Measurements from ENCODE around the gene CRPPA.
"Not testable (repeated sequence)": the region's sequence is repeated elsewhere in the genome, so short reads cannot be mapped to it uniquely, and the experiment has no call there.

Gene CRPPA

DNA sequence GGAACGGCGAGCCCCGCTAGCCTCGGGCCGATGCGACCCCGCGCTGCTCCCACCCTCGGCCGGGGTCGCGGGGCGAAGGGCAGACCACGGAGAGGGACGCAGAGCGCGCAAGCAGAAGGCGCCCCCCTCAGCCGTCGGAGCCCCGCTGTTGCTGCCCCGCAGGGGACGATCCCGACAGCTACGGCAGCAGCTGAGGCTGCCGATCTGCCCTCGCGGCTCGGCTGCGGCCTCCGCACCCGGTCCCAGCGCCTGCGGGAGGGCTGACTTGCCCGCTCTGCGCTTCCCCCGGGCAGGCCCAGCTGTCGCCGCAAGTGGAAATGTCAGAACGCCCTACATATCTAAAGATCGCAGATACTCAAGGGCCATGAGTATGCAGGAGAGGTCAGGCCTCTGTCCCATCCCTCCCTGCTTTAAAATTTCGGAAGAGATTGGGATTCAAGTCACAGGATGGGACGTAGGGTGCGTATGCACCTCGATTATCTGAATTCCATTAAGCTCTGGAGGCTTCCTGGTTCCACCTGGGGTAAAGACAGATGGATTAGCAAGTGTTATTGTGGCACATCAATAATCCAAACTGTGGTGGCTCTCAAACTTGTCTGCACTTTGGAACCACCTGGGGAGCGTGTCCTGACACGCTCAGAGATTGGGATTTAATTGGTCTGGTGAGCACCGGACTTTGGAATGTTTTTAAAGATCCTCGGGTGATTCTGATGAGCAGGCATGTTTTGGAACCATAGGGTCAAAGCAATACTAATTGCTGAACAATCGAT, at the start of gene CRPPA:
Gene CRPPA (minus strand): TSS at position 206 of the 770 bp plus-strand sequence. CDS start 216 bp downstream, outside the sequence.
- in situ Hi-C loops (cut with MboI; ENCODE audit: low sequenced_read_pairs), result no loop called here
- Histone ChIP-seq H3K4me3 (peak within 1 kb of the TSS; percentile 36), H3K9me3 (no peaks in the 10 kb centered on the region; the same call in 1 of the 2 replicates), H3K4me1 (peaks cover 21% of the 10 kb centered on the region), H3K36me3 (replicated peaks) (no peaks in the 10 kb centered on the region), H3K27me3 (ENCODE audit: low read depth) (no peaks in the 10 kb centered on the region)
- peak in 1 of 2 experiments; percentile 51 for DNase-seq (ENCODE audit: low spot score in 2 of 2)

DNA sequence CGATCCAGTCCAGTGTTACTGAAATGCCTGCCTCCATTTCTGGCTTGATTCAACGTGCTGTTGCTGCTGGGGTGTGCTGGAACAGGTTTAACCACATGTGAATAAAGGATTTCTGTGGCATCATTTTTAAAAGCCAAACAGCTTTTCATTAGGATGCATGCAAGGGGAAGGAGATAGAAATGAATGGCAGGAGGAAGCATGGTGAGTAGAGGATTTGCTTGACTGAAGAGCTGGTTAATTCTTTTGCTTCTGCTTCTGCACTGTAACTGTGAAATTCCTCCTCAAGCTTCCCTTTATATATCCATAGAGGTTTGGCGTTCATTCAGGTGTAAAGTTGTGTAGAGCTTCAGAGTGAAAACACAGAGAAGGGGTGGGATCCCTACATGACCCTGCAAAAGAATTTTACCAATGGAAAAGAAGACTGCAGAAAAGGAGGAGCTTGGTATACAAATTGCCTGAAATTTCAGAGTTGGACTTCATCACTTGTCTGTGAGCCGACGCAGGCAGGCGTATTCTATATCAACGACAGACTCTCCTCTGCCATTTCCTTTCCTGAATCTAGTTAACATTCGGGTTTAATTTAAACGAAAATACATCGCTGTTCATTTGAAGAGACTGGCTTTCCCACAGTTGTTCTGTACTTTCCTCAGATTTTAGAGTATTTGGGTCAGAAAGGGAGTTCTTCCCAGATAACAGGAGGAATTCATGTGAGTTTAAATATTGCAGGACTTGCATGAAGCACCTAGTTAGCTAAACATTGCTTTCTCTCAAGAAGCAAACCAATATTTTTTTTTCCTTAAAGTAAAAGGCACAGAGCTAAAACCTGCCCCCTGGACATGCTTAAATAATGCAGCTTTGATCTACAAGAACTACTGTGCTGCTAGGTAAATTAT, 44.4 kb upstream of the CRPPA start, which contains the start of gene SOSTDC1:
Gene SOSTDC1 (minus strand): TSS at position 270 of the 893 bp plus-strand sequence. CDS start 70 bp downstream, at position 200.
- H3K9me3 ChIP-seq, result no peaks in the 10 kb centered on the region
- in situ Hi-C loops (cut with MboI; ENCODE audit: low sequenced_read_pairs), result no loop called here
- no peaks in the 10 kb centered on the region for H3K36me3 ChIP-seq (replicated peaks)
- H3K4me3 ChIP-seq, result no peak within 1 kb of the TSS
- no peaks in the 10 kb centered on the region for H3K27me3 ChIP-seq (ENCODE audit: low read depth)
- H3K4me1 ChIP-seq, result peaks cover 18% of the 10 kb centered on the region
- DNase-seq (ENCODE audit: low spot score in 2 of 2), result peak in 1 of 2 experiments; percentile 63

DNA sequence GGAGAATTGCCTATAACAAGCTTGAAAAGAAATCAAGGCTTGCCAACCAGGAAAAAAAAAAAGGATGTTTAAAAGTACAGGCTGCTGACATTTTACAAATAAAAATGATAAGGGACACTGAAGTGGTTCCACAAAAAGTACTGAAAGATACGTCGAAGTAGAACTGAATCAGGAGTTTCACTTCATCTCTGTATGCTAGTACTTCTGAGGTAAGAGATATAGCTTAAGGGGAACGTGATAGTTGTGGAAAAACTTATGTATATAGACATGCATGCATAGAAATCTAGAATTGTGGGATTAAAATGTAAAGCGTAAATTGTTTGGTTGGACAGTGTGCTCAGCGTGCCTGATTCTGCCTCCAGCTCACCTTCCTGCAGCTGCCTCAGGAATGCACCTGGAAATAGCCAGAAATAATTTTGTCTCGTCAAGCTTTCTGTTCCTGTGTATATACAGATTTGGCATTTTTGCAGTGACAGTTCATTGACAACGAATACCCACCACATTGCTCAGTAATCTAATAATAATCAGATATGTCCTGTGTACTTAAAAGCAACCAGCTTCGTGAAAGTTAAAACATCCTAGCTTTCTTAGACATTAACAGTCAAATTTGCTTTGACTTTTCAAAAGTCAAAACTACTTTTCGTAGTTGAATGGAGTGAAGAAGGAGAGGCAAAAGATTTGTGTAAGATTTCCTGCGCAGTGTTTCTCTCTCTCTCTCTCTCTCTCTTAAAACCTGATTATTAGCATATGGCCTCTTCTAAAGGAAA, 42.8 kb upstream of the CRPPA start:
- in situ Hi-C loops (cut with MboI; ENCODE audit: low sequenced_read_pairs), result no loop called here
- Histone ChIP-seq H3K9me3 (no peaks in the 10 kb centered on the region), H3K36me3 (replicated peaks) (no peaks in the 10 kb centered on the region), H3K4me3 (no peak overlapping the region), H3K27me3 (ENCODE audit: low read depth) (no peaks in the 10 kb centered on the region), H3K4me1 (peaks cover 18% of the 10 kb centered on the region)
- no peak for DNase-seq (ENCODE audit: low spot score in 2 of 2)

DNA sequence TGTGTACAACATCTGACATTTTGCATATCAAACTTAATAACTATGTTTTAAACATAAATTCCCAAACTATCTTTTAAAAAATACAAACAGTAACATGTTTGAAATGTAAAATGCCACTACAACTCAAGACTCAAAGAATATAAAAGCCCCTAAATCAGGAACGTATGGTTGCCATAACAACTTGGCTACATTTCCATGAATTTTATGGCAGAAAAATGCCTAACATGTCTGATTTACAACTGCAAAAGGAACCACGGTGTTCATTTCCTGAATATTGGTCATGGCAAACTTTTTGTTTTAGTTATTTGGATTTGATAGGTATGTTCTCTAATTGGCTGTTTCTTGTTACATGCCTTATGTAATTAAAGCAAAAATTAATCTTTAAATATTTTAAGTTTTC, 42.2 kb upstream of the CRPPA start:
- Histone ChIP-seq H3K27me3 (ENCODE audit: low read depth) (no peaks in the 10 kb centered on the region), H3K4me1 (peaks cover 18% of the 10 kb centered on the region), H3K4me3 (no peak overlapping the region), H3K36me3 (replicated peaks) (no peaks in the 10 kb centered on the region), H3K9me3 (no peaks in the 10 kb centered on the region)
- in situ Hi-C loops (cut with MboI; ENCODE audit: low sequenced_read_pairs), result no loop called here
- DNase-seq (ENCODE audit: low spot score in 2 of 2), result no peak

DNA sequence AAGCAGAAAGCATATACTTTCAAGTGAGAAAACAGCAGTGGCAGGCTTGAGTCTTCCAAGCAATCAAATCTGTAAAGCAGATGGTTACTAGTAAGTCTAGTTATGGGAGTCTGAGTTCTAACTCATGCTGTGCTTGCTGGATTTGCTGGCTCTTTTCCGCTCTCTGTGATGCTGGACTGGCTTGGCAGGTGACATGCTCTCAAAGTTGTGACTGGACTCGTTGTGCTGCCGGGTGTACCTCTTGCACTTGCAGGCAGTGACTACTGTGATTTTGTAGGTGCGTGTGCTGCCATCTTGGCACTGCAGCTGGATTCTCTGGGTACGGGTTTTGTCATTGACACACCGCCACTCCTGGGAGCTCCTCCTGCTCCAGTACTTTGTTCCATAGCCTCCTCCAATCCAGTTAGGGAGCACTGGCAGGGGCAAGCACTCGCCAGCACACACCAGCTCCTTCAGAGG, 41.1 kb upstream of the CRPPA start:
- H3K36me3 ChIP-seq (replicated peaks), result no peaks in the 10 kb centered on the region
- in situ Hi-C loops (cut with MboI; ENCODE audit: low sequenced_read_pairs), result no loop called here
- no peaks in the 10 kb centered on the region for H3K27me3 ChIP-seq (ENCODE audit: low read depth)
- DNase-seq (ENCODE audit: low spot score in 2 of 2), result no peak
- no peak overlapping the region for H3K4me3 ChIP-seq
- H3K9me3 ChIP-seq, result no peaks in the 10 kb centered on the region
- peaks cover 18% of the 10 kb centered on the region for H3K4me1 ChIP-seq

DNA sequence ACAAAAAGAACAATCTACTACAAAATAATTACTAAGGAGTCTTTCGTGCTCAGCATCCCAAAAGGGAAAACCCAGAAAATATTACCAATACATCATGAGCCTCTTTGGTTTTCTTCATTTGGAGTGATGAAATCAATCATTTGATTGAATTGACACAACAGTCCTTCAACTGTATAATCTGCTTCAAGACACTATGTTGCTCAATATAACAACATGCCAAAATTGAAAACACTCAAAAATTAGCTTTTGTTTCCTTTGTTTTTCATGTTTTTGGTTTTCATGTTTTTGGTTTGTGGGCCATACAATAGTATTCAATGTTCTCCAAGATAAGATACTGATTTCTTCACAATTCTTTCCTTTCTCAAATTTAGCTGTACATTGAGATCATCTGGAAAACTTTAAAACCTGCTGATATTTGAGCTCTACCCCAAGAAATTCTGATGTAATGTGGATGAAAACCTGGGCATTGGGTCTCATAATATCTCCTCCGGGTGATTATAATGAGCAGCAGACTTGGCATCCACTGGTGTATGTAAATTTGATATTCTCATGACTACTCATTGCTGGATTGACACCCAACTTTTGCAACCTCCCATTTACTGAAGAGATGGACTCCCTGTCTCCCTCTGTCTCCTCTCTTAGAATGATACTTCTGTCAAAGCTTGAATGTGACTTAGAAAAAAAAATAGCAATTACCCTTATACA, 39.6 kb upstream of the CRPPA start:
- DNase-seq (ENCODE audit: low spot score in 2 of 2), result no peak
- Histone ChIP-seq H3K9me3 (no peaks in the 10 kb centered on the region), H3K36me3 (replicated peaks) (no peaks in the 10 kb centered on the region), H3K27me3 (ENCODE audit: low read depth) (no peaks in the 10 kb centered on the region), H3K4me1 (peaks cover 14% of the 10 kb centered on the region), H3K4me3 (no peak overlapping the region)
- in situ Hi-C loops (cut with MboI; ENCODE audit: low sequenced_read_pairs), result no loop called here

DNA sequence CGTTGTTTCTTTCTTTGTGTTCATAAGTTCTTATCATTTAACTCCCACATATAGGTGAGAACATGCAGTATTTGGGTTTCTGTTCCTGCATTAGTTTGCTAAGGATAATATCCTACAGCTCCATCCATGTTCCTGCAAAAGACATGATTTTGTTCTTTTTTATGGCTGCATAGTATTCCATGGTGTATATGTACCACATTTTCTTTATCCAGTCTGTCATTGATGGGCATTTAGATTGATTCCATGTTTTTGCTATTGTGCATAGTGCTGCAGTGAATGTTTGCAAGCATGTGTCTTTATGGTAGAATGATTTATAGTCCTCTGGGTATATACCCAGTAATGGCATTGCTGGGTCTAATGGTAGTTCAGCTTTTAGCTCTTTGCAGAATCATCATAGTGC, 35.0 kb upstream of the CRPPA start:
- H3K4me1 ChIP-seq; H3K27me3 ChIP-seq (ENCODE audit: low read depth); in situ Hi-C loops (cut with MboI; ENCODE audit: low sequenced_read_pairs); H3K4me3 ChIP-seq; DNase-seq (ENCODE audit: low spot score in 2 of 2); H3K36me3 ChIP-seq (replicated peaks); H3K9me3 ChIP-seq: not testable (repeated sequence)

DNA sequence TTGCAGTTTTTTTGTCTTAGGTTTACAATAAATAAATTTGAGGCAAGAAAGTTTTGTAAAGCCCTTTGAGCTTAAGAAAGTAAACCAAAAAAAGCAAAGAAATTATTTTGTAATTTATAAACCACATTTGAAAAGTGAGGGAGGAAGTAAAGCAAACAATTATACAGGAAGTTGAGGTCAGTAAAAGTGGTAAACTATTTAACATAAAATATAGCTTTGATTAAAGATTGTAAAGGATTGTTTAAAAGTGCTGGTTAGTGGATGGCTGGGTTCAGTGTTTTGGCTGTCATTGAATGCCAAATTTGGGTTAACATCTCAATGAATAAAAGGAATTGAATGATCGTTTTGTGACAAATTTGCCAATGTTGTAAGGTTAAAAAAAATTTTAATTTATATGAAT, 34.3 kb upstream of the CRPPA start:
- Histone ChIP-seq H3K4me1 (no peaks in the 10 kb centered on the region), H3K36me3 (replicated peaks) (no peaks in the 10 kb centered on the region), H3K27me3 (ENCODE audit: low read depth) (no peaks in the 10 kb centered on the region), H3K4me3 (no peak overlapping the region), H3K9me3 (no peaks in the 10 kb centered on the region)
- no peak for DNase-seq (ENCODE audit: low spot score in 2 of 2)
- in situ Hi-C loops (cut with MboI; ENCODE audit: low sequenced_read_pairs), result no loop called here

DNA sequence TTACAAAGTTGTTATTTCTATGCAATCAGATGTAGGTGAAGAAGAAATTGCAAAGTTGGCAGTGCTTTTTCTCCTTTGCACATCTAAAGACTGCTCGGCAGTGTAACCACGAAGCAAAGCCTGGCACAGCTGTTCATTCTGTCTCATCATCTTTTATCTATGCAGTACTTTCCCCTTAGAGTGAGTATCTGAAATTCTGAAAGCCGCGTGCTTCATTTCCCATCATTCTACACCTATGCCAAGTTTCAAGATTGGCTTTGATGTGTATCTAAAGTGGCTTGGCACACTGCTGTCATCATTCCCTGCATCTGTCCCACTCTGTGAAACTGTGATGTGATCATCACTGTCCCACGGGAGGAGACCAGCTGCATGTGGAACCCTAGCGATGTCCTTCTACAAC, 29.0 kb upstream of the CRPPA start:
- Histone ChIP-seq H3K4me3 (no peak overlapping the region), H3K9me3 (no peaks in the 10 kb centered on the region), H3K4me1 (peaks cover 8% of the 10 kb centered on the region), H3K36me3 (replicated peaks) (no peaks in the 10 kb centered on the region), H3K27me3 (ENCODE audit: low read depth) (no peaks in the 10 kb centered on the region)
- no peak for DNase-seq (ENCODE audit: low spot score in 2 of 2)
- in situ Hi-C loops (cut with MboI; ENCODE audit: low sequenced_read_pairs), result no loop called here

DNA sequence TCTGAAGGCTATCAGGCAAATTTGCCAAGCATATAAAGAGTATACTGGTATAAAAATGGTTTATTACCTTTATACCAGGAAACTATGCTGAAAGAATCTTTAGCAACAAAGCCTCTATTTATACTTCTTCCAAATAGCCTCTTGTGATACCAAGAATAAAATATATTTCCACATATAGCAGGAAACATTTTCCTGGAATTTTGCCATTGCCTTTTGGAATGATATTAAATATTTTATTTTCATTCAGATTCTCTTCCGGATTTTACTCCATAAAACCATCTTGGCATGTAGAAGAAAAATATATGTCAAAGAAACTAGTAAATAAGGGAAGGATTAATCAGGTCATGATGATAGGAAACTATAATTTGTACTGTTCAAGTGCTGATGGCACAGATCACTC, 26.5 kb upstream of the CRPPA start:
- Histone ChIP-seq H3K9me3 (no peaks in the 10 kb centered on the region), H3K4me1 (peaks cover 8% of the 10 kb centered on the region), H3K4me3 (no peak overlapping the region), H3K36me3 (replicated peaks) (no peaks in the 10 kb centered on the region), H3K27me3 (ENCODE audit: low read depth) (no peaks in the 10 kb centered on the region)
- in situ Hi-C loops (cut with MboI; ENCODE audit: low sequenced_read_pairs), result loop anchor here (25.0 kb wide), 1 partner anchor 114 kb away; no protein-coding TSS in a partner anchor
- no peak for DNase-seq (ENCODE audit: low spot score in 2 of 2)

DNA sequence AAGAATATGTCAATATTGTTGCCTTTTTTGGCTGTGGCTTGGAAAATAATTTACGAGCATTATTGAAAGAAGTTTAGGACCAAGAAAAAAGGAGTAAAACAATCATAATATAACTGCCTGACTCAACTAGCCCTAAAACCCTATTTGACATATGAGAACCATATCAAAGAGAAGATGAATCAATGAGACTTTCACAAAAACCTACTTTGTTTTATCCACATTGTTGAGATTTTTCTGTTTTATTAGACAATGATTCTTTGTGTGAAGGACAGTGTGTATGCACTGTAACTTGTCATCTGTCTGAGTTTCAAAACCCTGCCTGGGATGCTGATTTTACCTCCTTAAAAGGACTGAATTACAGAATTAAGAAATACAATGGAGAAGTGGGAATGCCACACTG, 25.2 kb upstream of the CRPPA start:
- no peaks in the 10 kb centered on the region for H3K9me3 ChIP-seq
- peak in 1 of 2 experiments; percentile 12 for DNase-seq (ENCODE audit: low spot score in 2 of 2)
- in situ Hi-C loops (cut with MboI; ENCODE audit: low sequenced_read_pairs), result loop anchor here (25.0 kb wide), 1 partner anchor 116 kb away; no protein-coding TSS in a partner anchor
- no peaks in the 10 kb centered on the region for H3K27me3 ChIP-seq (ENCODE audit: low read depth)
- peaks cover 8% of the 10 kb centered on the region for H3K4me1 ChIP-seq
- no peak overlapping the region for H3K4me3 ChIP-seq
- no peaks in the 10 kb centered on the region for H3K36me3 ChIP-seq (replicated peaks)

DNA sequence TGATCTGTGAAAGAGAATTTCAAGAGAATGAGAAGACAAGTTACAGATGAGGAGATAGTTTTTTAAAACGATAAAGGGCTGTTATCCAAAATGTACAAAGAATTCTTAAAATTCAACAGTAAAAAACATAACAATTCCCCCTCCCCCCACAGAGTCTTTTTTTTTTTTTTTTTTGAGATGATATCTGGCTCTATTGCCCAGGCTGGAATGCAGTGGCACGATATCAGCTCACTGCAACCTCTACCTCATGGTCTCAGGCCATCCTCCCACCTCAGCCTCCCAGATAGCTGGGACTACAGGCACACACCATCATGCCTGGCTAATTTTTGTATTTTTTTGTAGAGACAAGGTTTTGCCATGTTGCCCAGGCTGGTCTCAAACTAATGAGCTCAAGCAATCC, 22.5 kb upstream of the CRPPA start:
- not testable (repeated sequence) for H3K9me3 ChIP-seq; H3K4me3 ChIP-seq; H3K36me3 ChIP-seq (replicated peaks); DNase-seq (ENCODE audit: low spot score in 2 of 2); H3K4me1 ChIP-seq; H3K27me3 ChIP-seq (ENCODE audit: low read depth)
- in situ Hi-C loops (cut with MboI; ENCODE audit: low sequenced_read_pairs), result loop anchor here (25.0 kb wide), 1 partner anchor 118 kb away; no protein-coding TSS in a partner anchor

DNA sequence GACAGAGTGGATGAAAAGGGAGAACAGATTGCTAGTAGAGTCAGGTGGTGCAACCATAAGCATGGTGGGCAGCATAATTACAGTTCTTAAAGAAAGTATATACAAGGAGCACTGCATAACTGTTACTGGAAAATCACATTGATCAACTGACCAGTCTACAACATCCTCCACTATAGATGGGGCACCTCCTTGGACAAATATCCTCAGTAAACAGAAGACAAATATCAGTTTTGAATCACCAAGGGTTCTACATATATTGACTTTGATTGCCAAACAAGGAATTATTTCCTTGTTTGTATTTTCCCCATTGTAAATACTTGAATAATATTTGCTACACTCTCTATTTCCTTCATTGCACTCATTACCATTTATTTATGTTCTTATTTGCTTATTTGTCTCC, 17.6 kb upstream of the CRPPA start:
- no peak for DNase-seq (ENCODE audit: low spot score in 2 of 2)
- H3K4me3 ChIP-seq, result no peak overlapping the region
- H3K9me3 ChIP-seq, result no peaks in the 10 kb centered on the region
- no peaks in the 10 kb centered on the region for H3K36me3 ChIP-seq (replicated peaks)
- no peaks in the 10 kb centered on the region for H3K4me1 ChIP-seq
- no peaks in the 10 kb centered on the region for H3K27me3 ChIP-seq (ENCODE audit: low read depth)
- in situ Hi-C loops (cut with MboI; ENCODE audit: low sequenced_read_pairs), result loop anchor here (25.0 kb wide), 1 partner anchor 123 kb away; no protein-coding TSS in a partner anchor
